Stimulated activated naive B cell treated with anti-CD40 and anti-IgM and Interleukin-4, amounts not matched to agents 10 μg/mL and 1 μg/mL and 100 μg/mL, for 72 hours (primary cell): ENCODE results near the gene WDR48.

ENCODE experiments used
- ATAC-seq, 2 donors: fragments of 150-1000 bp; cut with Tn5 transposase; replicated peaks; 2 replicates each; pipeline ENCODE4 v1.10.0; 2021; ENCODE audit warnings: moderate library complexity in 1 of 2
- DNase-seq: peaks from one replicate; pipeline ENCODE4 v3.0.0; 2021
- H3K27ac Mint-ChIP-seq: one replicate; pipeline ENCODE4 v1.8.0; 2022; ENCODE audit warnings: mild to moderate bottlenecking, mixed read lengths
- H3K27me3 Mint-ChIP-seq, 2 donors: one replicate each; pipeline ENCODE4 v1.8.0; 2022; ENCODE audit warnings: mixed read lengths in 2 of 2
- H3K36me3 Mint-ChIP-seq, 2 donors: one replicate each; pipeline ENCODE4 v1.8.0; 2022; ENCODE audit warnings: mixed read lengths in 2 of 2, mild to moderate bottlenecking in 1 of 2
- H3K4me1 Mint-ChIP-seq, 2 donors: one replicate each; pipeline ENCODE4 v1.8.0; 2022; ENCODE audit warnings: mixed read lengths in 2 of 2, mild to moderate bottlenecking in 1 of 2
- H3K4me3 Mint-ChIP-seq, 2 donors: one replicate each; pipeline ENCODE4 v1.8.0; 2022; ENCODE audit warnings: mild to moderate bottlenecking in 2 of 2, mixed read lengths in 2 of 2, moderate library complexity in 1 of 2
- H3K9me3 Mint-ChIP-seq, 2 donors: one replicate each; pipeline ENCODE4 v1.8.0; 2022; ENCODE audit warnings: mixed read lengths in 2 of 2, mild to moderate bottlenecking in 1 of 2

WDR48 gene

GRCh38 chr3:39080026-39080425, 28.2 kb downstream of the WDR48 start:
- Mint-ChIP-seq H3K27me3 (no peaks in the 10 kb centered on the region), H3K27ac (no peak overlapping the region), H3K36me3 (peaks cover 26 to 41% of the 10 kb centered on the region in 2 donors), H3K4me1 (peaks cover 8 to 15% of the 10 kb centered on the region in 2 donors), H3K4me3 (no peak overlapping the region), H3K9me3 (no peaks in the 10 kb centered on the region)
- DNase-seq (no peak), ATAC-seq (no peak)

GRCh38 chr3:39082666-39083313, 31.0 kb downstream of the WDR48 start:
- ATAC-seq (no peak), DNase-seq (no peak)
- H3K9me3 Mint-ChIP-seq = no peaks in the 10 kb centered on the region
- no peak overlapping the region for H3K4me3 Mint-ChIP-seq
- peak overlapping the region; percentile 44 for H3K27ac Mint-ChIP-seq
- H3K27me3 Mint-ChIP-seq = no peaks in the 10 kb centered on the region
- H3K4me1 Mint-ChIP-seq = peaks cover 17 to 26% of the 10 kb centered on the region in 2 donors
- H3K36me3 Mint-ChIP-seq = peaks cover 27 to 41% of the 10 kb centered on the region in 2 donors

GRCh38 chr3:39086144-39086543, 34.3 kb downstream of the WDR48 start:
- H3K27ac Mint-ChIP-seq = peak overlapping the region; percentile 37
- H3K4me1 Mint-ChIP-seq = peaks cover 17 to 26% of the 10 kb centered on the region in 2 donors
- peak overlapping the region in 1 of 2 donors; percentile 11 for H3K4me3 Mint-ChIP-seq
- H3K9me3 Mint-ChIP-seq = no peaks in the 10 kb centered on the region
- ATAC-seq = peak; percentile 98
- peaks cover 27 to 47% of the 10 kb centered on the region in 2 donors for H3K36me3 Mint-ChIP-seq
- H3K27me3 Mint-ChIP-seq = no peaks in the 10 kb centered on the region
- DNase-seq = no peak

- H3K9me3 Mint-ChIP-seq = no peaks in the 10 kb centered on the region
- ATAC-seq = no peak
- H3K27ac Mint-ChIP-seq = no peak overlapping the region
- H3K36me3 Mint-ChIP-seq = peaks cover 22 to 32% of the 10 kb centered on the region in 2 donors
- no peaks in the 10 kb centered on the region for H3K27me3 Mint-ChIP-seq
- no peak for DNase-seq
- H3K4me1 Mint-ChIP-seq = peaks cover 9 to 18% of the 10 kb centered on the region in 2 donors
- H3K4me3 Mint-ChIP-seq = no peak overlapping the region
Measured at GRCh38 chr3:39088456-39088855, 36.6 kb downstream of the WDR48 start.

- no peaks in the 10 kb centered on the region for H3K27me3 Mint-ChIP-seq
- no peak for DNase-seq
- no peaks in the 10 kb centered on the region for H3K9me3 Mint-ChIP-seq
- H3K4me1 Mint-ChIP-seq = peaks cover 9 to 18% of the 10 kb centered on the region in 2 donors
- peaks cover 21 to 34% of the 10 kb centered on the region in 2 donors for H3K36me3 Mint-ChIP-seq
- no peak overlapping the region for H3K4me3 Mint-ChIP-seq
- no peak for ATAC-seq
- H3K27ac Mint-ChIP-seq = no peak overlapping the region
Measured at GRCh38 chr3:39088889-39089288, 37.1 kb downstream of the WDR48 start.

- Mint-ChIP-seq H3K4me1 (peaks cover 7 to 14% of the 10 kb centered on the region in 2 donors), H3K9me3 (no peaks in the 10 kb centered on the region), H3K27ac (no peak overlapping the region), H3K4me3 (no peak overlapping the region), H3K36me3 (peaks cover 30 to 39% of the 10 kb centered on the region in 2 donors), H3K27me3 (no peaks in the 10 kb centered on the region)
- DNase-seq = no peak
- no peak for ATAC-seq
Measured at GRCh38 chr3:39090922-39091321, 39.1 kb downstream of the WDR48 start.

- Mint-ChIP-seq H3K27ac (no peak overlapping the region), H3K4me3 (no peak overlapping the region), H3K4me1 (no peaks in the 10 kb centered on the region), H3K36me3 (peaks cover 23 to 27% of the 10 kb centered on the region in 2 donors), H3K9me3 (no peaks in the 10 kb centered on the region), H3K27me3 (no peaks in the 10 kb centered on the region)
- DNase-seq (no peak), ATAC-seq (no peak)
Measured at GRCh38 chr3:39094851-39095677, 43.2 kb downstream of the WDR48 start.

GRCh38 chr3:39095778-39096177, 44.0 kb downstream of the WDR48 start:
- no peak for DNase-seq
- H3K27ac Mint-ChIP-seq = no peak overlapping the region
- no peaks in the 10 kb centered on the region for H3K27me3 Mint-ChIP-seq
- H3K36me3 Mint-ChIP-seq = peaks cover 26 to 28% of the 10 kb centered on the region in 2 donors
- H3K4me3 Mint-ChIP-seq = no peak overlapping the region
- H3K4me1 Mint-ChIP-seq = peaks cover 0 to under 1% of the 10 kb centered on the region in 2 donors
- ATAC-seq = no peak
- H3K9me3 Mint-ChIP-seq = no peaks in the 10 kb centered on the region

- DNase-seq (no peak), ATAC-seq (no peak)
- no peak overlapping the region for H3K4me3 Mint-ChIP-seq
- H3K4me1 Mint-ChIP-seq = peaks cover 2 to 9% of the 10 kb centered on the region in 2 donors
- no peaks in the 10 kb centered on the region for H3K27me3 Mint-ChIP-seq
- H3K36me3 Mint-ChIP-seq = peaks cover 26 to 31% of the 10 kb centered on the region in 2 donors
- no peaks in the 10 kb centered on the region for H3K9me3 Mint-ChIP-seq
- H3K27ac Mint-ChIP-seq = peak overlapping the region; percentile 25
Measured at GRCh38 chr3:39096775-39097174, 45.0 kb downstream of the WDR48 start.

- Mint-ChIP-seq H3K27ac (peak overlapping the region; percentile 14), H3K4me3 (no peak overlapping the region), H3K9me3 (no peaks in the 10 kb centered on the region), H3K27me3 (no peaks in the 10 kb centered on the region), H3K36me3 (peaks cover 23 to 36% of the 10 kb centered on the region in 2 donors), H3K4me1 (peaks cover 12 to 19% of the 10 kb centered on the region in 2 donors)
- DNase-seq = no peak
- ATAC-seq = no peak
Measured at GRCh38 chr3:39097716-39098472, 46.1 kb downstream of the WDR48 start.

GRCh38 chr3:39098473-39099000, 46.7 kb downstream of the WDR48 start:
- DNase-seq (no peak), ATAC-seq (no peak)
- no peak overlapping the region for H3K27ac Mint-ChIP-seq
- H3K4me1 Mint-ChIP-seq = peaks cover 18 to 25% of the 10 kb centered on the region in 2 donors
- H3K9me3 Mint-ChIP-seq = no peaks in the 10 kb centered on the region
- no peaks in the 10 kb centered on the region for H3K27me3 Mint-ChIP-seq
- H3K36me3 Mint-ChIP-seq = peaks cover 22 to 36% of the 10 kb centered on the region in 2 donors
- H3K4me3 Mint-ChIP-seq = no peak overlapping the region

GRCh38 chr3:39099242-39099641, 47.4 kb downstream of the WDR48 start:
- Mint-ChIP-seq H3K4me1 (peaks cover 21 to 32% of the 10 kb centered on the region in 2 donors), H3K27ac (no peak overlapping the region), H3K9me3 (no peaks in the 10 kb centered on the region), H3K4me3 (no peak overlapping the region), H3K36me3 (peaks cover 18 to 29% of the 10 kb centered on the region in 2 donors), H3K27me3 (no peaks in the 10 kb centered on the region)
- ATAC-seq = no peak
- DNase-seq = no peak

GRCh38 chr3:39099738-39100499, 48.1 kb downstream of the WDR48 start:
- Mint-ChIP-seq H3K4me1 (peaks cover 23 to 36% of the 10 kb centered on the region in 2 donors), H3K27me3 (no peaks in the 10 kb centered on the region), H3K9me3 (no peaks in the 10 kb centered on the region), H3K4me3 (no peak overlapping the region), H3K27ac (no peak overlapping the region), H3K36me3 (peaks cover 14 to 28% of the 10 kb centered on the region in 2 donors)
- no peak for DNase-seq
- ATAC-seq = no peak
